GM12878 (cell line): Measurements from ENCODE around the gene ROBO1. TPM values are rescaled to one million over a fixed set of nuclear protein-coding genes. Genes with fewer than 3 reads are reported as not detected.

Source experiments
- ATAC-seq: fragments of 200-7000 bp; cut with Tn5 transposase; 3 replicates; pipeline ENCODE4 v1.9.1; 2020; ENCODE audit warnings: mild to moderate bottlenecking, moderate library complexity
- BruUV-seq: library from RNA; stranded (reverse); fragments of 400-500 nt; replicated peaks from 2 replicates; lab custom pipeline; 2021; lab: Mats Ljungman, UMichigan
- CTCF ChIA-PET: fragments of 300-600 bp; sonication (Branson Sonifier 250); formaldehyde crosslinking; extraction: SDS; loops from one replicate; lab custom pipeline; 2021; ENCODE audit warnings: inconsistent platforms; lab: Yijun Ruan, JAX
- POLR2A ChIA-PET: fragments of 350-600 bp; formaldehyde crosslinking; extraction: SDS; loops from one replicate; lab custom pipeline; 2021; ENCODE audit warnings: inconsistent platforms; lab: Charles Lee
- RAD21 ChIA-PET: fragments of 300-600 bp; sonication (Branson Sonifier 250); formaldehyde crosslinking; loops from one replicate; lab custom pipeline; 2023; ENCODE audit warnings: antibody characterized with exemption; ENCODE audit not compliant: unreplicated experiment; lab: Charles Lee
- SMC1A ChIA-PET: fragments of 300-600 bp; sonication (Branson Sonifier 250); formaldehyde crosslinking; loops from one replicate; lab custom pipeline; 2023; ENCODE audit not compliant: unreplicated experiment, uncharacterized antibody; lab: Charles Lee
- DNase-seq: peaks from one replicate; pipeline ENCODE4 v3.0.0-alpha.2; 2011; ENCODE audit warnings: low read depth, low spot score
- FAIRE-seq: peaks from 3 replicates; lab custom pipeline; 2011; peaks lifted over from hg19 to GRCh38; lab: Jason Lieb, UNC
- H2AFZ ChIP-seq: 2 replicates; pipeline ENCODE4 v1.6.0; 2011; ENCODE audit warnings: low read depth, low read length, control low read depth; ENCODE audit not compliant: control insufficient read depth
- H3K27ac ChIP-seq: 2 replicates; pipeline ENCODE4 v1.5.1; 2011; ENCODE audit warnings: control low read depth; ENCODE audit not compliant: control insufficient read depth, insufficient read depth
- H3K27me3 ChIP-seq, 2 experiments: replicated peaks in 1 of 2; 2 replicates each; pipeline versions ENCODE4 v1.6.0 to v1.6.1; 2011; ENCODE audit warnings: low read length in 1 of 2; ENCODE audit not compliant: control insufficient read depth in 2 of 2, insufficient read depth in 2 of 2
- H3K36me3 ChIP-seq, 2 experiments: 2 replicates each; pipeline ENCODE4 v1.5.1; 2011; ENCODE audit warnings: low read length in 1 of 2; ENCODE audit not compliant: control insufficient read depth in 2 of 2, insufficient read depth in 2 of 2
- H3K4me1 ChIP-seq: 2 replicates; pipeline ENCODE4 v1.6.1; 2011; ENCODE audit warnings: mild to moderate bottlenecking, low read length, moderate library complexity, mixed read lengths; ENCODE audit not compliant: control insufficient read depth, insufficient read depth
- H3K4me2 ChIP-seq: 2 replicates; pipeline ENCODE4 v1.6.0; 2011; ENCODE audit warnings: control low read depth; ENCODE audit not compliant: control insufficient read depth, insufficient read depth
- H3K4me3 ChIP-seq: fragments of 200-600 bp; sonication (generic); 2 replicates; pipeline ENCODE4 v1.5.1; 2016
- H3K79me2 ChIP-seq: 2 replicates; pipeline ENCODE4 v1.6.0; 2011; ENCODE audit warnings: low read length; ENCODE audit not compliant: control insufficient read depth, insufficient read depth
- H3K9ac ChIP-seq: 2 replicates; pipeline ENCODE4 v1.8.0; 2011; ENCODE audit warnings: low read length, control low read depth, mixed read lengths; ENCODE audit not compliant: control insufficient read depth, insufficient read depth
- H3K9me3 ChIP-seq: replicated peaks from 3 replicates; pipeline ENCODE4 v1.5.1; 2011; ENCODE audit warnings: mild to moderate bottlenecking, low read length; ENCODE audit not compliant: control insufficient read depth, insufficient read depth
- H4K20me1 ChIP-seq: 2 replicates; pipeline ENCODE4 v1.6.0; 2011; ENCODE audit not compliant: control insufficient read depth, insufficient read depth
- BHLHE40 ChIP-seq, 2 experiments: fragments of 450-650 bp in 1 of 2; IDR thresholded peaks; 2 replicates each; pipeline ENCODE4 v1.6.1; 2011 to 2017; ENCODE audit warnings: low read depth in 2 of 2, borderline replicate concordance in 1 of 2, improper control_type of control experiment in 1 of 2, low read length in 1 of 2, mild to moderate bottlenecking in 1 of 2
- CBFB ChIP-seq: IDR thresholded peaks from 2 replicates; pipeline ENCODE4 v1.6.1; 2016; ENCODE audit warnings: antibody characterized with exemption, low read depth
- FOXK2 ChIP-seq: fragments of 450-650 bp; IDR thresholded peaks from 2 replicates; pipeline ENCODE4 v1.6.1; 2017; ENCODE audit warnings: mild to moderate bottlenecking, moderate library complexity
- FOXM1 ChIP-seq: IDR thresholded peaks from 2 replicates; pipeline ENCODE4 v1.6.1; 2012; ENCODE audit warnings: low read depth, mild to moderate bottlenecking, inconsistent platforms, low read length, moderate library complexity
- MTA3 ChIP-seq: IDR thresholded peaks from 2 replicates; pipeline ENCODE4 v1.6.1; 2012; ENCODE audit warnings: low read length, inconsistent platforms, borderline replicate concordance
- NR2F1 ChIP-seq: fragments of 450-650 bp; conservative IDR thresholded peaks from 2 replicates; pipeline ENCODE4 v1.6.1; 2017; ENCODE audit warnings: mild to moderate bottlenecking
- RAD21 ChIP-seq: IDR thresholded peaks from 2 replicates; pipeline ENCODE4 v1.6.1; 2011; ENCODE audit warnings: mild to moderate bottlenecking, low read depth, low read length, moderate library complexity; ENCODE audit not compliant: insufficient read depth
- RAD51 ChIP-seq: fragments of 450-650 bp; IDR thresholded peaks from 2 replicates; pipeline ENCODE4 v1.6.1; 2016; ENCODE audit warnings: moderate library complexity, mild to moderate bottlenecking, inconsistent platforms
- STAT3 ChIP-seq: IDR thresholded peaks from 2 replicates; pipeline ENCODE4 v1.6.1; 2011; ENCODE audit warnings: low read depth, low read length, improper control_type of control experiment
- TCF3 ChIP-seq: IDR thresholded peaks from 2 replicates; pipeline ENCODE4 v1.6.1; 2012; ENCODE audit warnings: low read depth, mild to moderate bottlenecking, low read length, borderline replicate concordance; ENCODE audit not compliant: insufficient read depth
- ZNF207 ChIP-seq: fragments of 450-650 bp; IDR thresholded peaks from 2 replicates; pipeline ENCODE4 v1.6.1; 2014; ENCODE audit warnings: antibody characterized with exemption, mild to moderate bottlenecking, borderline replicate concordance
- ZNF622 ChIP-seq: fragments of 450-650 bp; IDR thresholded peaks from 2 replicates; pipeline ENCODE4 v1.6.1; 2017; ENCODE audit warnings: mild to moderate bottlenecking, inconsistent platforms
- WGBS: methylation state at CpG from one replicate; pipeline ENCODE4 v1.1.6; 2016; ENCODE audit warnings: low lambda C conversion rate; ENCODE audit not compliant: insufficient replicate concordance, insufficient coverage; ENCODE audit errors: missing lambda C conversion rate; 5-methylcytosine and 5-hydroxymethylcytosine counted together
- in situ Hi-C: fragments of 300-500 bp; cut with MboI; formaldehyde crosslinking; loops from 9 replicates; pipeline ENCODE4 v1.14.3; 2018; ENCODE audit warnings: mixed read lengths
- intact Hi-C: fragments of 100-400 bp; cut with micrococcal nuclease; formaldehyde crosslinking; loops from one replicate; pipeline ENCODE4 v1.14.2; 2022; ENCODE audit not compliant: unreplicated experiment
- polyA plus RNA-seq, 11 experiments: library from polyadenylated mRNA; depleted of rRNA in 4 of 11; unstranded in 6 of 11; stranded (reverse) in 5 of 11; fragments of >200 nt; fragmentation: Nextera tagmentation in 4 of 11; fragmentation: Illumina TruSeq in 1 of 11; extraction: Ambion mirVana in 4 of 11; extraction: Trizol in 1 of 11; gene quantifications; 1 replicate in 1 of 11; 2 replicates in 10 of 11; pipeline versions ENCODE4 v1.2.1 to v1.2.3, GENCODE V29; 2011 to 2016; ENCODE audit warnings: inconsistent platforms in 2 of 11, missing spikeins in 2 of 11, low read depth in 1 of 11
- total RNA-seq, 4 experiments: library from RNA; depleted of rRNA in 3 of 4; stranded (reverse); fragments of >200 nt in 3 of 4; fragmentation: Illumina TruSeq in 1 of 4; extraction: Trizol in 1 of 4; gene quantifications; 2 replicates each; pipeline versions ENCODE4 v1.2.1 to v1.2.3, GENCODE V29; 2013 to 2021

ROBO1 gene
- total and polyA plus RNA-seq, 10 of the 15 experiments (the other 5 are each of a cell fraction or from before 2014, with no cell fraction given): 0.29 to 46.5 (median 1.2) TPM

GRCh38 chr3:79392479-79392878, 375.3 kb downstream of the ROBO1 start:
- ATAC-seq (no peak), DNase-seq (no peak), FAIRE-seq (no peak)
- H4K20me1 ChIP-seq: no peaks in the 10 kb centered on the region
- in situ Hi-C loops: no loop called here
- H3K27ac ChIP-seq: no peak overlapping the region
- 0% methylated on average over 1 of the region's 1 CpG for WGBS
- H3K36me3 ChIP-seq: no peaks in the 10 kb centered on the region
- H3K4me1 ChIP-seq: no peaks in the 10 kb centered on the region
- no peak overlapping the region for H2AFZ ChIP-seq
- ChIA-PET POLR2A (no interaction called here), RAD21 (no interaction called here), SMC1A (no interaction called here), CTCF (no interaction called here)
- H3K9ac ChIP-seq: no peak overlapping the region
- TF ChIP-seq ZNF622: no peak
- TF ChIP-seq FOXM1: no peak
- TF ChIP-seq CBFB: no peak
- no peak for TF ChIP-seq BHLHE40 (IDR thresholded peaks at IDR 0.05; ENCODE audit: borderline replicate concordance in 1 of 2, low read depth in 2 of 2, low read length in 1 of 2)
- no peak for TF ChIP-seq TCF3
- no peak for TF ChIP-seq FOXK2
- no peak for TF ChIP-seq MTA3
- TF ChIP-seq RAD51: no peak
- TF ChIP-seq NR2F1: no peak
- TF ChIP-seq ZNF207: no peak
- no peak for TF ChIP-seq RAD21
- no peak for TF ChIP-seq STAT3
- no peaks in the 10 kb centered on the region for H3K9me3 ChIP-seq
- no peaks in the 10 kb centered on the region for H3K27me3 ChIP-seq
- no TSS peak for BruUV-seq
- intact Hi-C loops: no loop called here
- H3K4me2 ChIP-seq: no peak overlapping the region
- no peaks in the 10 kb centered on the region for H3K79me2 ChIP-seq
- no peak overlapping the region for H3K4me3 ChIP-seq
